HG03565 (cell line): Measurements from ENCODE around the gene SFTPA1.
"Not testable (repeated sequence)": the region's sequence is repeated elsewhere in the genome, so short reads cannot be mapped to it uniquely, and the experiment has no call there.

Source experiments
- ATAC-seq: cut with Tn5 transposase; IDR thresholded peaks from one replicate; pipeline ENCODE4 v1.9.1; 2021; ENCODE audit warnings: mild to moderate bottlenecking, moderate library complexity; ENCODE audit not compliant: unreplicated experiment

Gene SFTPA1

GRCh38 chr10:79610601-79611191, at the start of gene SFTPA1:
TSS of gene SFTPA1 (plus strand) at chr10:79610939. CDS start at chr10:79611826, 887 bp downstream.
- no peak for ATAC-seq

- ATAC-seq: no peak
Measured at GRCh38 chr10:79561257-79561656, 49.5 kb upstream of the SFTPA1 start.

- ATAC-seq: peak; percentile 82
Measured at GRCh38 chr10:79562135-79562756, 48.5 kb upstream of the SFTPA1 start.

DNA sequence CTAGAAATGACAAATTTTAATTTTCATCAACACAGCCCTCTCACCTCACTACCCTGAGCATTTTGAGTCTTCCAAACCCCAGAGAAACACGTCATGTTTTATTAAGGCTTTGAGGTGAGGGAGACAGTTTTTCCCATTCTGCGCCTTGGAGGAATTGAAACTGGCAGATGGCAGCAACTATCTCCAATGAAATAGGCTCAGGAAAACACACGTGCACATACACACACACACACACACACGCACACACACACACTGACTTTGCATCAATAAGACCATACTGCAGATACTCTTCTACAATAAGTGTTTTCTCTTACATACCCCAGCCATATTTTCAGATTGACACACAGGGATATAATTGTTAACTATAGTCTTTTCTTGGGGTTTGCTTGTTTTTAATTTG, 47.3 kb upstream of the SFTPA1 start:
- no peak for ATAC-seq

- ATAC-seq: not testable (repeated sequence)
Measured at GRCh38 chr10:79570624-79571023, 40.1 kb upstream of the SFTPA1 start.

- no peak for ATAC-seq
Measured at GRCh38 chr10:79579361-79579760, 31.4 kb upstream of the SFTPA1 start.

- no peak for ATAC-seq
Measured at GRCh38 chr10:79581044-79581443, 29.7 kb upstream of the SFTPA1 start.

- ATAC-seq: no peak
Measured at GRCh38 chr10:79582096-79582495, 28.6 kb upstream of the SFTPA1 start.

GRCh38 chr10:79582954-79583353, 27.8 kb upstream of the SFTPA1 start:
- not testable (repeated sequence) for ATAC-seq

DNA sequence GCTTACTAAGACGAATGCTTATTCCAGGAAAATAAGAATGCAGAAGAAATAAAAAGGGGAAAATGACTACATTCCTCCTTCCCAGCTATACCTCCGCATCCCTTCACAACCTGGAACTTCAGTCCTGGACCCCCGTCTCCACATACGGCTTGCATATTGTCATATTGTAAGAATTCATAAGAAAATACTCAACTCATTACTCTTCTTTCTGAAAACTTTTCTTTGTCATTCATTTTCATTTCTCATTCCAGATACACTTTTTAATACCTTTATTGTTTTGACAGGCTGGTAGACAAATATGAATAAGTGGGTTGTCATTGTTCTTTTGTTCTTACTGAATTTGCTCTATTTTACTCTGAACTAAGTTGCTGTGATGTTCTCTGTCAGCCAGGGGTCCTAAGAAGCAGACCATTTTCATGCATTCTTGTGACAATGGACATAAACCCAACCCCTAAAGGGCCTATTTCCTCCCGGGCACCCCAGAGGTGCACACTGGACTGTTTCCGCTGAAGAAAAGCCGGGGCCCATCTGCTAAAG, 27.2 kb upstream of the SFTPA1 start:
- no peak for ATAC-seq

- ATAC-seq: no peak
Measured at GRCh38 chr10:79585870-79586527, 24.7 kb upstream of the SFTPA1 start.

DNA sequence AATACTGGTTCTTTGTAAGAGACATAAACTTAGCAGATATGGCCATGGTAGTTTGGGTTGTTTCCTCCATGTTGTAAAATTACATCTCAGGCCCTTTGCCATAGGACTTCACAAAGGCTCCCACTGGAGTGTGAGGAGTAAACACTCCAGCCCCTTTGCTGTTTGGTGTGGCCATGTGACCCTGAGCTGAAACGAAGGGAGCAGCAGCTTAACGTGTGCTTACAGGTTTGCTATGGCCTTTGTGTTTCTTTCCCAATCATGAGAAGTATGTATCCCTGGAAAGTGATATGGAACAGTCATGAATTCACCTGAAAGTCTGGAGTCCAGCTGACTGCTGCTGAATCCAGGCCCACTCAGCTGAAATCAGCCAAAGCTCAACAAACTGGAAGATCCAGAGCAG, 23.8 kb upstream of the SFTPA1 start:
- ATAC-seq: no peak

- ATAC-seq: no peak
Measured at GRCh38 chr10:79588800-79589199, 21.9 kb upstream of the SFTPA1 start.

GRCh38 chr10:79593377-79593776, 17.4 kb upstream of the SFTPA1 start:
- ATAC-seq: no peak

DNA sequence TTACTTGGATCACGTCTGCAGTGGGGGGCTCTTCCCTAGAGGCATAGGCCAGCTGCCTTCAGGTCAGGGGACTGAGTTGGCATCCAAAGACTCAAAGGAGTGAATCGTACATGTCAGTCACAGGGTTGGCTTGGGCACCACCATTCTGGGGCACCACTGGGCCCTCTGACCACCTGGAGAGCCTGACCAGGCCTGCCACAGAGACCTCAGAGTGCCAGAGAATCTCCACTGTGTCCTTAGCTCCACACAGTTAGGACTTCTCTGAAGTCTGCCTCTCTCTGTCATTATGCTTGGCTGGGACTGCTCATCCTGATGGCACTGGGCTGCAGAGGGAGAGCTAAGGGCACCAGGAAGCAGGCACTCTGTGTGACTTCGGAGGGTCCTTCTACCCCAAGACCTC, 16.2 kb upstream of the SFTPA1 start:
- ATAC-seq: not testable (repeated sequence)

GRCh38 chr10:79595510-79595909, 15.2 kb upstream of the SFTPA1 start:
- ATAC-seq: no peak

DNA sequence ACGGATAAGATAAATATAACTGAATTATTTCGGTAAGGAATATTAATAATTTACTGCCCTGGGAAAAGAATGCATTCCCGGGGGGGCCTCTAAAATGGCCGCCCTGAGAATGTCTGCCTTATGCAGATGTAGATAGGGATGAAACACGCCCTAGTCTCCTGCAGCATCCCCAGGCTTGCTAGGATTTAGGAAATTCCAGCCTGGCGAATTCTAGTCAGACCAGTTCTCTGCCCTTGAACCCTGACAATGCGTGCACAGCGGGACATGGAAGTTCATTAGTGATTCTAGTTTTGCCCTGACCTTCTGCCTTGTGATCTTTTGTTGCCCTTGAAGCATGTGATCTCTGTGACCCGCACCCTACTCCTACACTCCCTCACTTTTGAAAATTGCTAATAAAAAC, 11.1 kb upstream of the SFTPA1 start:
- ATAC-seq: not testable (repeated sequence)

DNA sequence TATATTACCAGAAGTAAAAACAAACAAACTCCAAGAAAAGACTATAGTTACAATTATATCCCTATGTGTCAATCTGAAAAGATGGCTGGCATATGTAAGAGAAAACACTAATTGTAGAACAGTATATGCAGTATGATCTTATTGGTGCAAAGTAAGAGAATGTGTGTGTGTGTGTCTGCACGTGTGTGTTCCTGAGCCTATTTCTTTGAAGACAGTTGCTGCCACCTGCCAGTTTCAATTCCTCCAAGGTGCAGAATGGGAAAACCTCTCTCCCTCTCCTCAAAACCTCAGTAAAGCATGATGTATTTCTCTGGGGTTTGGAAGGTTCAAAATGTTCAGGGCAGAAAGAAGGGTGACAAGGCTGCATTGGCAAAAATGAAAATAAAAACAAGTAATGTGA, 8.8 kb upstream of the SFTPA1 start:
- ATAC-seq: no peak

DNA sequence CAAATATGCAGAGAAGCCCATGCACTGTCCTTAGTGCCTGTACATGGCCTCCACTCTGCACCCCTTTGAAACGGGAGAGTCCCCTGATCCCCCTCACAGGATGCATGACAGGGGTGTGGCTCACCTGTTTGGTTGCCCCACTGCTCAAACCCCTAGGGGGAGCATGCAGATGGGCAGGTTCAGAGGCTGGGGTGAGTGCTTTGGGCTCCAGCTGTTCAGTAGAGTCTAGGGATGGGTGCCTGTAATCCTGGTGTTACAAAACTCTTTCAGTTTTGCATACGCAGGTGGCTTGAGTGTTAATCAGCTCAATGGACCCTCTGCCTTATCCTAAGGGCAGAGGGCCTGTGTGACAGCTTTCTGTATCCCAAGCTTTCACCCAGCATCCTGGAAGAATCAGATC, 7.8 kb upstream of the SFTPA1 start:
- ATAC-seq: no peak

DNA sequence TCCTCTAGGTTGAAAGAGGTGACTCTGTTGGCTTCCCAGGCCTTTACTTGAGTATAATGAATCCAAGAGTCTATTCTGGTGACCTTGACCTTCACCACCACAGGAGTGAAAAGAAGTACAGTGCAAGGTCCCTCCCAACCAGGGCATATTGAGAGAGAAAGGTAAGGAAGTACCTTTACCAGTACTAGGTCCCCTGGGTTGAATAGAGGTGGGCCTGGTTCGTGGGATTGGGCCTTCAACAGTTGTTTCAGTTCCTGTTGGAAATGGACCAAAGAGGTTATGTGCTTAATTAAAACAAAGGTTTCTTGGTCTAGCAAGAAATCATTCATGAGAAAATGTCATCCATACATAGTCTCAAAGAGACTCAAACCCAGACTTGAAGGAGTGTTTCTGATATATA, 6.4 kb upstream of the SFTPA1 start:
- ATAC-seq: no peak

DNA sequence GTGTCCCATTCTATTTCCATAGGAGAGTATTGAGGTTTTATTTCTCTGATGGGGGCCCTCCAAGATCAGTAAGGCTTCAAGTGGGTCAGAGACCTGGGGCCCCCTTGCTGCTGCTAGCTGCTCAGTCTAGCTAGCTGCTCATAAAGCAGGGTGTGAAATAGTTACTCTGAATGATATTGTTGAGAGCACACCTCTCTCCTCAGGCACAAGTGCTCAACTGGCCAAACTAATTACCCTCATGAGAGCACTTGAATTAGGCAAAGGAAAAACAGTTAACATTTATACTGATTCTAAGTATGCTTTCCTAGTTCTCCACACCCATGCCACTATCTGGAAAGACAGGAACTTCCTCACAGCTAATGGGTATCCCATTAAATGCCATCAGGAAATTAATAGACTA, 5.4 kb upstream of the SFTPA1 start:
- no peak for ATAC-seq
